Duodenal mucosa (tissue), 2 donors: ENCODE measurements around the gene PRSS16.

Source experiments
- H3K27ac ChIP-seq: one replicate; pipeline ENCODE4 v1.7.0; 2013; ENCODE audit warnings: low read depth, low read length
- H3K27me3 ChIP-seq, 2 donors: one replicate each; pipeline ENCODE4 v1.7.0; 2013; ENCODE audit warnings: low read length in 2 of 2, control low read depth in 1 of 2; ENCODE audit not compliant: insufficient read depth in 2 of 2, control insufficient read depth in 1 of 2
- H3K36me3 ChIP-seq, 2 donors: one replicate each; pipeline ENCODE4 v1.7.0; 2013; ENCODE audit warnings: low read length in 2 of 2, control low read depth in 1 of 2; ENCODE audit not compliant: insufficient read depth in 2 of 2, control insufficient read depth in 1 of 2
- H3K4me1 ChIP-seq, 2 donors: one replicate each; pipeline ENCODE4 v1.7.0; 2013; ENCODE audit warnings: low read length in 2 of 2, control low read depth in 1 of 2; ENCODE audit not compliant: insufficient read depth in 2 of 2, control insufficient read depth in 1 of 2
- H3K4me3 ChIP-seq, 2 donors: one replicate each; pipeline ENCODE4 v1.7.0; 2013; ENCODE audit warnings: low read length in 2 of 2, low read depth in 1 of 2
- H3K9ac ChIP-seq, 2 donors: one replicate each; pipeline ENCODE4 v1.7.0; 2013; ENCODE audit warnings: low read length in 2 of 2, low read depth in 1 of 2
- H3K9me3 ChIP-seq, 2 donors: one replicate each; pipeline ENCODE4 v1.7.0; 2013; ENCODE audit warnings: low read length in 2 of 2, control low read depth in 1 of 2; ENCODE audit not compliant: control insufficient read depth in 1 of 2

Gene PRSS16

DNA sequence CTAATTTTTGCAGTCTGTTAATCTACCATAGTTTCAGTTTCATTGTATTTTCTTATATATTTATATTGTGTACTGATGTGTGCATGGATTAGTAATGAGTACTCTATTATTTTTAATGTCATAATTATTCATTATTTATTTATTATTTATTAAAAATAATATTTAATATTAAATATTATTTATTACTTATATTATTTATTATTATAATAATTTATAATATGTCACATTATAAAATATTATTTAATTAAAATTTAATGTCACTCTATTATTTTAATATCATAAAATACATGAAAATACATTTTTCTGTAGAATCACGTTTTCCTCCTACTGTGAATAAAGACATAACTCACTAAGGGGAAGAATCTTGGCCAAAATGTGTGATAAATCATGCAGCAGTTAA is 34.1 kb downstream of the PRSS16 start:
- H3K27me3 ChIP-seq, result peaks cover 43 to 68% of the 10 kb centered on the region in 2 donors

DNA sequence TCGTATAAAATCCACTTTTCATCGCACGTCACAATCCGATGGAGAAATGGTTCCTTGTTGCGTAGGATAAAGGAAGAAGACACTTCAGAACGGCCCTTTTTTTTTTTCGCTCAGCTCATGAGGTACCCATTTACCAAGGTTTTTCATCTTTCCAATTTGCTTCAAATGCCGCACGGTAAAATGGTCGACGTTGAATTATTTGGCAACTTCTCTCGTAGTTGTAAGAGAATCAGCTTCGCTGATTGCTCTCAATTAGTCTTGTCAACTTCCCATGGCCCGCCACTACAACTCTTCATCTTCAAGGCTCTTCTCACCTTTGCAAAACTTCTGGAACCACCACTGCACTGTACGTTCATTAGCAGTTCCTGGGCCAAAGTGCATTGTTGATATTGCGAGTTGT is 35.8 kb downstream of the PRSS16 start:
- no peak overlapping the region for H3K9ac ChIP-seq
- peaks cover 0 to 3% of the 10 kb centered on the region in 2 donors for H3K9me3 ChIP-seq
- no peaks in the 10 kb centered on the region for H3K36me3 ChIP-seq
- H3K27me3 ChIP-seq, result peaks cover 47 to 75% of the 10 kb centered on the region in 2 donors
- H3K4me1 ChIP-seq, result no peaks in the 10 kb centered on the region
- no peak overlapping the region for H3K4me3 ChIP-seq
- no peak overlapping the region for H3K27ac ChIP-seq

More for the DNA sequence above, 34.1 kb downstream of the PRSS16 start:
- no peaks in the 10 kb centered on the region for H3K36me3 ChIP-seq
- H3K9ac ChIP-seq, result no peak overlapping the region
- no peak overlapping the region for H3K4me3 ChIP-seq
- H3K9me3 ChIP-seq, result peaks cover 0 to 3% of the 10 kb centered on the region in 2 donors
- no peak overlapping the region for H3K27ac ChIP-seq
- no peaks in the 10 kb centered on the region for H3K4me1 ChIP-seq

DNA sequence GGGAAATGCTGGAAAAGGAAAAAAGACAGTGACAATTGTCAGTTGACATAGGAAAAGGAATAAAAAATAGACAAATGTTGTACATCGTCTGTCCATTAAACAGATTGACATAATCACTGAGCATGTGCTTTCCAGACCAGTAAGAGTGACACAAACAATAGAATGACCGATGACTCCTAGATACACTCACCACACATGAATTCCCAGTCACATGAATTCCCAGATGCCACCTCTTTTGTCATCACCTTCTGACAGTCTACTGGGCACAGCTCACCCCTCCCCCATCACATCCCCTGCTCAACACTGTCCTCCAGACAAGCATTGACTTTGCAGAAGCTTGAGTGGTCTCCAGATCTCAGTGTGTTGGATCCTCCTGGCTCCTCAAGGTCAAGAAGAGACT is 38.6 kb downstream of the PRSS16 start:
- Histone ChIP-seq H3K9ac (no peak overlapping the region), H3K36me3 (no peaks in the 10 kb centered on the region), H3K27me3 (peaks cover 60 to 80% of the 10 kb centered on the region in 2 donors), H3K4me1 (no peaks in the 10 kb centered on the region), H3K27ac (no peak overlapping the region), H3K9me3 (peaks cover 0 to 6% of the 10 kb centered on the region in 2 donors), H3K4me3 (no peak overlapping the region)

DNA sequence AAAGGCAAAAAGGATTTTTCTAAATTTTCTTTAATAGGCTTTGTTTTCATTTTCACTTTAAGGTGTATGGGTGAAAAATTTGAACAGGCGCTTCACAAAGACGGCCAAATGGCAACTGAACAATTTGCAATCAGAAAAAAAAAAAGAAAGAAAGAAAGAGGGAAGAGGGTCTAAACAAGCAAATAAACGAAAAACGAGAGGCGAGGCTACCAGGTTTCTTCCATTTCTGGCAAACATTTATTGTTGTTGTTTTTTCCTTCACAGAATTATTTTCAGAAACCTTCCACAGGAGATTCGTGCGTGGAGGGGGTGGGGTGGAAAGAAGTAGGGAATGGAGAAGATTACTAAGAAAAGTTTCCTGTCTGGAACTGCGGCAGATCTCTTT is 40.2 kb downstream of the PRSS16 start:
- H3K4me1 ChIP-seq, result no peaks in the 10 kb centered on the region
- H3K9ac ChIP-seq, result no peak overlapping the region
- peaks cover 0 to 5% of the 10 kb centered on the region in 2 donors for H3K9me3 ChIP-seq
- H3K4me3 ChIP-seq, result no peak overlapping the region
- no peaks in the 10 kb centered on the region for H3K36me3 ChIP-seq
- peaks cover 55 to 80% of the 10 kb centered on the region in 2 donors for H3K27me3 ChIP-seq
- no peak overlapping the region for H3K27ac ChIP-seq

DNA sequence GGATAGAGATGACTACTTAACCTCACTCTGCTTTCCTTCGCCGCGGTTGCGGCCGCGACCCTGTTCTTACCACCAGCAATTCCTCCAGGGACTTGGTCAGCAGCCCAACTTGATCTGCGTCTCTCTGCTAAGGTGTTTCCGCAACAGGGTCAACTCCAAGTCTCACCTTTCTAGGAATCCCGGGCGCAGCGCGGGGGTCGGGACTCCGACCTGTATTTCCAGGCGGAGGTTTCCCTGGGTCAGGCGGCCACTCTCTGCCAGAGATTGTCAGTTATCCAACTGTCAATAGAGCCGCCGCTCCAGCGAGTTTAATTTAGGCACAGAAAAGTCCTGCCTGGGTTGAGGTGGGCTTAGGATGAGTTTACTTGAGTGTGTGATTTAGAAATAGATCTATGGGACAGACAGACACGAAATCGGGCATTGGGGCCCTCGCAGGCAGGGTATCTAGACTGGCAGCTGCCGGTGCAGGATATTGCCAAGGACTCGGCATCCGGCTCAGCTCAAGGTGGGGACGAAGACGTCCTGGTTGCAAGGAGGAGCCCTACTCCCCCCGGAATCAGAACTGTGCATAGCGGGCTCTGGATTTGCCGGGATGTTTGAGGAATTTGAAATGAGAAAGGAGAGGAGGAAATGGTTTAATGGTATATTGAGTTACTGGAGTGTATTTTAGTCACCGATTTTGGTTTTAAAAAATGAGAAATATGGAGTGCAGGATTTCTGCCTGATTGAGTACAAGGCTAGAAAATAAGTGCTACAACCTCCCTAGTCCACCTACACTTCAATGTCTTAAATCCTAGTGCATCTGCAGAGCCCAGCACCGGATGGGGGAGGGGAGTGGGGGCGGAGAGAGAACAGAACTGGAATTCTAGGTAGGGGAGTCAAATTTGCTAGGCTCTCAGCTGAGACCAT is 40.9 kb downstream of the PRSS16 start:
- Histone ChIP-seq H3K36me3 (no peaks in the 10 kb centered on the region), H3K27me3 (peaks cover 56 to 78% of the 10 kb centered on the region in 2 donors), H3K9ac (no peak overlapping the region), H3K9me3 (peaks cover 0 to 2% of the 10 kb centered on the region in 2 donors), H3K4me3 (no peak overlapping the region), H3K4me1 (no peaks in the 10 kb centered on the region), H3K27ac (no peak overlapping the region)

DNA sequence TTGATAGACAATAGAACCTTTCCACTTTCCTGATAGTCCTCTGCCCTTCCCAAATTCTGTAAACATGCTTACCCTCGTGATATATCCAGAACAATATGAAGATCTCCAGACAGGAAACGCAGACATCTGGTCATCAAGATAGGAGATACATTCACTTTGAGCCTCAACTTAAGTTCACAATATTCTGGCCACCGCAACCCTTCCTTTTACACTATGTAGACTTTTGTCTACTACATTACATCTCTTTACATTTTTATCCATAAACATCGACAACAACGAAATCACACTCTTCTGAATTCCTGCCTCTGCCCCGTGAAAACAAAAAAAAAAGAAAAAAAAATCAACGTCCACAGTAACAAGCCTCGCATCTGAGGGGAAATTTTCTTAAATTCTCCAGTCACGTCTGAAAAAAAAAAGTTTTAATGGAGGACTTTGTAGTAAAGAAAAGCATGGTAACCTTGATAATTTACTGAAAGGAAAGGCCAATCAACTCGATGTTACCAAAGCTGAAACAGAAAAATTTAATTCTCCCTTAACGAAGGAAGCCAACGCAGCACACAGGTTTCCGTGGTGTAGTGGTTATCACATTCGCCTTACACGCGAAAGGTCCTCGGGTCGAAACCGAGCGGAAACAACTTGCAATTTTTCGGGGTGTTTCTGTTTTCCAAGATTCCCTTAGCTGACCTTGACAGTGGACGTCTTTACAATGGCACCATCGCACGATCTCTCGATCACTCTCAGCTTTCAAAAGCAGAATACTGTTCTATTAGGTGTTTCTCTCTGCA is 42.8 kb downstream of the PRSS16 start:
- no peak overlapping the region for H3K4me3 ChIP-seq
- no peak overlapping the region for H3K9ac ChIP-seq
- H3K27ac ChIP-seq, result no peak overlapping the region
- peaks cover 0 to 2% of the 10 kb centered on the region in 2 donors for H3K9me3 ChIP-seq
- peaks cover 59 to 82% of the 10 kb centered on the region in 2 donors for H3K27me3 ChIP-seq
- no peaks in the 10 kb centered on the region for H3K36me3 ChIP-seq
- no peaks in the 10 kb centered on the region for H3K4me1 ChIP-seq

DNA sequence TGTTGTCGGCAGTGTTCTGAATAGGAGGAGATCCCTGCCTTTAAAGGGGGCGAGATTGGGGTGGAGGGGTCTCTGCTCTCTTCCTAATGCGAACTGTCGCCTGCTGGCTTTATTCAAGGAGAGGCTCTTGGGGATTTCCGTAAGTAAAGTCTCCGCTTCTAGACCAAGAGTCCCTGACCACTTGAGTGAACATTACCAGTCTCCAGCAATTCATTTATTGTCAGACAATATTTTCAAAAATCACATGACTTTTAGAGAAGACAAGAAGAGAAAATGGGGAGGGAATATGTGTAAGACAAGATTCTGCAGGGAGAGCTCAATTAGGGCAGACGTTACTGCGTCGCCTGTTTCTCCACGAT is 43.3 kb downstream of the PRSS16 start:
- Histone ChIP-seq H3K36me3 (no peaks in the 10 kb centered on the region), H3K27me3 (peaks cover 62 to 84% of the 10 kb centered on the region in 2 donors), H3K9me3 (peaks cover 0 to 2% of the 10 kb centered on the region in 2 donors), H3K27ac (no peak overlapping the region), H3K4me1 (no peaks in the 10 kb centered on the region), H3K9ac (no peak overlapping the region), H3K4me3 (no peak overlapping the region)

DNA sequence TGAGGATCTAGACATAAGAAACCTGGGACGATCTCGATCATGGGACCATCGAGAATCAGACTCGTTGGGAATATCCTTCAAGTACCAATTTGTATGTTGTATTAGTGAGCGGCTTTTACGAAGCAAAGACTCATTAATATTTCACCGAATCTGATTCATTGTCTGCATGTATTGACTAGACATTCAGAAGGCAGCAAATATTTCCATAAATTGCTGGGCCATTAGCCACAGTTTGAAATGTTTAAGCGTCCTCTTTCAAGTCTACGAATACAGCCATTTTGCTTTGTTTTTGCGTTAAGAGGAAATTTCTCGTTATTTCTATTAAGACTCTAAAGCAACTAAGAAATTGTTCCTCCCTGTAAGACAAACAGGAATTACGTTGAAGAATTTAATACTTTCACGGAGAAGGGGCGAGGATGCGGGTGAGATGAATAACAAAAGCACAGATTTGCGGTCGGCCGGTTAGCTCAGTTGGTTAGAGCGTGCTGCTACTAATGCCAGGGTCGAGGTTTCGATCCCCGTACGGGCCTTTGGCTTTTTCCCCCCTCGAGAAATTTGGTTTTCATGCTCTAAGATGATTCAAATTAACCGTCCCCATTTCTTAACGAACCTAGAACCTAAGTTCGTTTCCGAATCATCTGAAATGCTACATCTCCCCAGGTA is 46.1 kb downstream of the PRSS16 start:
- Histone ChIP-seq H3K4me3 (no peak overlapping the region), H3K4me1 (no peaks in the 10 kb centered on the region), H3K36me3 (no peaks in the 10 kb centered on the region), H3K9me3 (peaks cover 0 to 2% of the 10 kb centered on the region in 2 donors), H3K27ac (no peak overlapping the region), H3K27me3 (peaks cover 68 to 90% of the 10 kb centered on the region in 2 donors), H3K9ac (no peak overlapping the region)

DNA sequence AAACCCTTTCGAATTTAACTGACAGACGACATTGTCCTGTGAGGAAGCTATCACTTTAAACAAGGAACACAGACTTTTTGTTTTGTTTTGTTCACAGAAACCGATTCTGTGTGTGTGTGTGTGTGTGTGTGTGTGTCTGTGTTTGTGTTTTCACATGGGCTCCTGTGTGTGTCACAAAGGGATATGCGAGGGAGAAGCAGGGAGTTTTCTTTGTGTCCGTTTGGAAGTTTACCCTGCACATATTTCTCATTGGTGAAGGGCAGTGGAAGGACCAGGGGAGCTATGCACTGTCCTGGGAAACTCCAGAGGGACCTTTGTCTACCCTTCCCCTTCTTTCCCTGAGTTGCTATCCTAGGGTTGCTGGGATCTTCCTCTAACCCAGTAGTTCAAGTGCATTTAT is 46.9 kb downstream of the PRSS16 start:
- Histone ChIP-seq H3K36me3 (no peaks in the 10 kb centered on the region), H3K9me3 (peaks cover 0 to 2% of the 10 kb centered on the region in 2 donors), H3K9ac (no peak overlapping the region), H3K27ac (no peak overlapping the region), H3K27me3 (peaks cover 60 to 81% of the 10 kb centered on the region in 2 donors), H3K4me1 (no peaks in the 10 kb centered on the region), H3K4me3 (no peak overlapping the region)
